ENCODE data around the gene TIMP1.
A peak's percentile ranks its signal among the peaks of the same experiment; 100 is the strongest.

The TIMP1 gene

GRCh38 chrX:47611926-47612325, 29.7 kb downstream of the TIMP1 start:
- no peak overlapping the region for H3K4me3 ChIP-seq (ENCODE audit: low read depth, low read length)
- no peak for DNase-seq (ENCODE audit: low read depth)
- no peak for TF ChIP-seq CTCF (IDR thresholded peaks at IDR 0.05; ENCODE audit: insufficient read depth, low read depth, low read length, missing control alignments)

- no peak overlapping the region for H3K4me3 ChIP-seq (ENCODE audit: low read depth, low read length)
- no peak for TF ChIP-seq CTCF (IDR thresholded peaks at IDR 0.05; ENCODE audit: insufficient read depth, low read depth, low read length, missing control alignments)
- no peak for DNase-seq (ENCODE audit: low read depth)
Measured at GRCh38 chrX:47612418-47612817, 30.2 kb downstream of the TIMP1 start.

DNA sequence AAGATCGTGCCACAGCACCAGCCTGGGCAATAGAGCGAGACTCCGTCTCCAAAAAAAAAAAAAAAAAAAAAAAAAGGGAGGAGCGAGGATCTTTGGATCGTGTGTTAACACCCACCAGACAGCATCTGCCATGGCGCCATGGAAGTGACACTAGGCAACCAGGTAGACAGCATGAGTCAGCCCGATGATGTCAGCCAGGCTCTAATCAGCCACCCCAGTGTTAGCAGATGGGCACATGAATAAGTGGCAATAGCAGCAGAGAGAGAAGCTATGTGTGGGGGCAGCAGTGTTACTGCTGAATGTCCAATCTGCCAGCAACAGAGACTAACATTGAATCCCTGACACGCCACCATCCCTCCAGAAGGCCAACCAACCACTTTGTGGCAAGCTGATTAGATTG, 30.8 kb downstream of the TIMP1 start:
- DNase-seq (ENCODE audit: low read depth), result no peak
- H3K4me3 ChIP-seq (ENCODE audit: low read depth, low read length), result no peak overlapping the region
- no peak for TF ChIP-seq CTCF (IDR thresholded peaks at IDR 0.05; ENCODE audit: insufficient read depth, low read depth, low read length, missing control alignments)

GRCh38 chrX:47614618-47615017, 32.4 kb downstream of the TIMP1 start:
- TF ChIP-seq CTCF (IDR thresholded peaks at IDR 0.05; ENCODE audit: insufficient read depth, low read depth, low read length, missing control alignments), result no peak

DNA sequence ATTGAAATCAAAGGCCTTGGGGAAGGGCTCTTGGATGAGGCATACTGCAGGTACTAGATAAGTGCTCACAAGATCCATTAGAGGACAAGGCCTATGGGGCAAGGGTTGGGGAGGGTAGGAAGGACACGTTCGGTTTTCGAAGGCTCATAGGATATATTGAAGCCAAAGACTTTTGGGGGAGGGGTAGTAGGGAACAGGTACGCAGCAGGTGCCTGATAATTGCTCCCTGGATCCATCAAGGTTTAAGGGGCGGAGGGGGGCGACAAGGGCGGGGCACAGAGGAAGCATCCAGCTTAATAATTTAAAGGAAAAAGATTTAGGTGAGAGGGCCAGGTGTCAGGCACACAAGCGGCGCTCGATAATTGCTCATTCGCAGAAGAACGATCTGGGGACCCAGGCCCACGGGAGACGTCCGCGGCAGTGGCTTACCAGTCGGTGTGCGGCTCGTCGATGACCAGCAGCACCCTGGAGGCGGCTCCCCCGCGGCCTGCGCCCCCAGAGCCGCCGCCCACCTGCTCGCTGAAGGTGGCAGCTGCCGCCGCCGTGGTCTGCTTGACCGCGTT, 36.8 kb downstream of the TIMP1 start:
- no peak overlapping the region; the same call in 1 of the 2 replicates for H3K4me3 ChIP-seq (ENCODE audit: low read depth, low read length)
- TF ChIP-seq CTCF (IDR thresholded peaks at IDR 0.05; ENCODE audit: insufficient read depth, low read depth, low read length, missing control alignments), result no peak
- no peak for DNase-seq (ENCODE audit: low read depth)

More at GRCh38 chrX:47614618-47615017, 32.4 kb downstream of the TIMP1 start:
- no peak for DNase-seq (ENCODE audit: low read depth)
- H3K4me3 ChIP-seq (ENCODE audit: low read depth, low read length), result no peak overlapping the region

GRCh38 chrX:47619486-47620302, 37.5 kb downstream of the TIMP1 start, which contains the start of gene SYN1:
TSS of gene SYN1 (minus strand) at chrX:47619857. CDS start at chrX:47619728, 129 bp downstream.
- H3K4me3 ChIP-seq (ENCODE audit: low read depth, low read length), result peak within 1 kb of the TSS; percentile 22; the same call in 1 of the 2 replicates
- peak; percentile 81 for DNase-seq (ENCODE audit: low read depth)
- TF ChIP-seq CTCF (IDR thresholded peaks at IDR 0.05; ENCODE audit: insufficient read depth, low read depth, low read length, missing control alignments), result peak; percentile 17
